Activated CD4-positive, alpha-beta T cell treated with anti-CD3 and anti-CD28 coated beads for 4 hours (primary cell): ENCODE results near the gene UBE2E3.
"Not testable (repeated sequence)": the region's sequence is repeated elsewhere in the genome, so short reads cannot be mapped to it uniquely, and the experiment has no call there.

ENCODE experiments used
- DNase-seq, 2 donors: peaks; one replicate each; pipeline ENCODE4 v3.0.0-alpha.2; 2020

The UBE2E3 gene

GRCh38 chr2:181085734-181086133 lies 105.3 kb downstream of the UBE2E3 start:
- DNase-seq = no peak

GRCh38 chr2:181091920-181092319 lies 111.5 kb downstream of the UBE2E3 start:
- not testable (repeated sequence) for DNase-seq

GRCh38 chr2:181095486-181095885 lies 115.1 kb downstream of the UBE2E3 start:
- no peak for DNase-seq

DNA sequence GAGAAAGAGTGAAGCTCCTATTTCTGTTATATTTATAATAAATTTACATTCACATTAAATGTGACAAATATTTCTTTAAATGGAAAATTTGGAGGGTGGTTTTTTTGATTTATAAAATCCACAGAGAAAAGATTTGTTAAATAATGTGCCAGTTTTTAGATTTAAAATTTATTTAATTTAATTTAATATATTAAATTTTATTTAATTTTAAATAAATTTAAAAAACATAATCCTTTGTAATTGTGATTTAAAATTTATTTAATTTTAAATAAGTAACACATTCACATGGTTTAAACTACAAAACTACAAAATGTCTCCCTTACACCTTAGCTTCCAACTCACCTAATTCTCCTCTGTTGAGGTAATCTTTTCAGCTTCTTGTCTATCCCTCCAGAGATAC lies 123.3 kb downstream of the UBE2E3 start:
- no peak for DNase-seq

DNA sequence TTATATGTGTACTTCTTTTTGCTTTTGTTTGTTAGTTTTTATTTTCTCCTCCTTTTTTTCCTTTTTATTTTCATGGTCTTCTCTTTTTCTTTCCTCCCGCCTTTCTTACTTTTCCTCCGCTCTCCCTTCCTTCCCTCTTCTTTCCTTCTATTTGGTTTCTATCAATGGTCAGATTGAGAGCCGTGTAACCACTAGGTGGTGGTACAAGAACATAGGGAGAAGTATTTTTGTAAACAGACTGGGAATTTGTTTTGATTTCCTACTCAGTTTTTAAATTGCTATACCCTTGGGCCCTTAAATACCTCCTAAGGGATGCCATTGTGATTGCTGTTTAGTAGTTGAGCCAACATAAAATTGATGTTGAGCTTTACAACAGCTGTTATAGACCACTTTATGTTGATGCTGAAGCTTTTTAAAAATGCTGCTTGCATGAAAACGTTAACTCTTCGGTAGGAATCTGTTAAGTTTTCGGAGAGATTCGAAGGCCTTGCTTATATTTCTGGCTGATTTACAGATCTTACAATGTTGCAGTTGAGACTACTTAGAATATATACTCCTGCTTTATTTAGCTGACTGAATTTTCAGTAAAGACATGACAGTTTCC lies 124.2 kb downstream of the UBE2E3 start:
- peak in 1 of 2 donors; percentile 44 for DNase-seq

- no peak for DNase-seq
These were observed 125.2 kb downstream of the UBE2E3 start for GRCh38 chr2:181105562-181105961.

- DNase-seq = no peak
These were observed 125.8 kb downstream of the UBE2E3 start for GRCh38 chr2:181106229-181106628.

DNA sequence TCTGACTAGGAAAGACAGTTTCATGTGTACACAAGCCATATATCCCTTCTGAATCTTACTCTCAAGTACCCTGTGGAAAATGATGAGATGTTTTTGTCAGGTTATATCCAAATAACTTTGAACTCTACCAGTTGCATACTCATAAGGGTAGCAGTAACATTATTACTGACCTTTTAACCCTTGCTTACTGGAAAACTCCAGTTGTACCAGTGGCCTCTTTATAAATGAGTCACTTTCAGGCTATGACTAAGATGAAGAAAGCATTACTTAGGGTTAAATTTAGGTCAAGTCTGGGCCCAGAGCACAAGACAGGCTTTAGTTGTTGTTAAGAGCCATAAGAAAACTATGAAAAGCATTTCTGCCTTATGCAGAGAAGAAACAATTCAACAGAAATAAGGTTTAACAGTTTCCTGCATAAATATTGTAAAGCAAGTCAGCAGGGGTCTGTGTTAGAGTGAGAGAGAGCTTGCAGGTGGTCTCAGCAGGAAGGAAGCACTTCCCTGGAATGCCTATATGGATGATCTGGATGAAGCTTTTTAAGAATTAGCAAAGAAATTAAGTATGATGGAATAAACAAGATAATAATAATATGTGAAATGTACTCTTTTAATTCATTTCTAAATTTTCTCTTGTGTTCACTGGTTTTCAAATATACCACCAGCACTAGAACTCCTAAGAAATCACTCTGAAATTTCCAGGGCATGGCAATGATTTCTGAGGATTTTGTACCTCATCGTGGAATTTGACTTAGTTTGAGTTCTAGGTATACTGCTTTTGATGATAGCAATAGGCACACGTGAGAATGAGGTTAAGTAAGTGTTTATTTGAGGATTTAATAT lies 126.6 kb downstream of the UBE2E3 start:
- DNase-seq = no peak

- no peak for DNase-seq
These were observed 127.2 kb downstream of the UBE2E3 start for GRCh38 chr2:181107628-181107945.

- no peak for DNase-seq
These were observed 130.7 kb downstream of the UBE2E3 start for GRCh38 chr2:181111059-181111458.

DNA sequence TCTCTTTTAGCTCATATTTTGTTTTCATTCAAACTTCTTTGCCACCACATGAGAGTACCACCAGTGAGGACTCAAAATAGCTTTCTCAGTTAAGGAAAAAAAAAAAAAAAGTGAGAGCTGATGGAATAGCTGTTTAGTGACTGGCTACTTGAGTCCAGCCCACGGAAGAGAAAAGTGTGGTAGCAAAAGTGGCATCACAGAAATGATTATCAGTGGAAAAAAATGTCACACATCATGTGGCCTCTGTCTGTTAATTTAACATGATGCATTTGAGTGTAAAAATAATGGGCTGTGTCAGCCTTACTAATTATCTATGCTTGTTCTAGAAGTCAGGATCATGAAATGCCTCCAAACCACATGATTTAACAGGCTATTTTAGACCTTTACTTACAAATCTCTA lies 132.5 kb downstream of the UBE2E3 start:
- DNase-seq = no peak
